Measurements from ENCODE around the gene OR8K1.

GRCh38 chr11:56380120-56380519 is 34.3 kb downstream of the OR8K1 start:
- no peak for TF ChIP-seq POLR2A (IDR thresholded peaks at IDR 0.05)
- no peak for TF ChIP-seq CTCF (IDR thresholded peaks at IDR 0.05)
- no peak for TF ChIP-seq POLR2AphosphoS5 (IDR thresholded peaks at IDR 0.05)
